ENCODE data around the gene SAMD4B. TPM values are rescaled to one million over a fixed set of nuclear protein-coding genes. Genes with fewer than 3 reads are reported as not detected.

The SAMD4B gene
- total and polyA plus RNA-seq, 10 of the 15 experiments (the other 5 are each of a cell fraction or from before 2014, with no cell fraction given) = 2.4 to 43.3 (median 23.9) TPM

GRCh38 chr19:39420769-39421168, 78.5 kb downstream of the SAMD4B start (continued):
- TF ChIP-seq USF1 (IDR thresholded peaks at IDR 0.05; ENCODE audit: borderline replicate concordance, extremely low read length, insufficient read depth, low read depth, low read length) (no peak), IKZF2 (IDR thresholded peaks at IDR 0.05) (no peak), LARP7 (IDR thresholded peaks at IDR 0.05) (no peak), KDM1A (IDR thresholded peaks at IDR 0.05; ENCODE audit: borderline replicate concordance) (no peak), ZNF592 (IDR thresholded peaks at IDR 0.05) (no peak), CUX1 (IDR thresholded peaks at IDR 0.05; ENCODE audit: insufficient replicate concordance, low read depth, low read length) (no peak)
